H9 (cell line): ENCODE measurements around the gene RIBC2. TPM values are rescaled to one million over a fixed set of nuclear protein-coding genes. Genes with fewer than 3 reads are reported as not detected.
"Not testable (repeated sequence)": the region's sequence is repeated elsewhere in the genome, so short reads cannot be mapped to it uniquely, and the experiment has no call there.

Experiments used
- DNase-seq: peaks from one replicate; pipeline ENCODE4 v3.0.0-alpha.2; 2017
- H2AFZ ChIP-seq: one replicate; pipeline ENCODE4 v1.6.1; 2013; ENCODE audit warnings: mild to moderate bottlenecking, low read length, control low read depth, moderate library complexity
- H2AK5ac ChIP-seq: 2 replicates; pipeline ENCODE4 v1.6.1; 2013; ENCODE audit warnings: low read length, control low read depth, mixed read lengths; ENCODE audit not compliant: insufficient read length
- H2BK120ac ChIP-seq: one replicate; pipeline ENCODE4 v1.6.1; 2013; ENCODE audit warnings: low read depth, mild to moderate bottlenecking, low read length, control low read depth, inconsistent platforms; ENCODE audit not compliant: poor library complexity, severe bottlenecking
- H2BK12ac ChIP-seq: 2 replicates; pipeline ENCODE4 v1.6.1; 2013; ENCODE audit warnings: low read length, control low read depth, mixed read lengths, low read depth; ENCODE audit not compliant: insufficient read length
- H2BK15ac ChIP-seq: 2 replicates; pipeline ENCODE4 v1.6.1; 2013; ENCODE audit warnings: low read depth, low read length, control low read depth
- H2BK20ac ChIP-seq: one replicate; pipeline ENCODE4 v1.6.1; 2013; ENCODE audit warnings: low read depth, mild to moderate bottlenecking, low read length, control low read depth, inconsistent platforms; ENCODE audit not compliant: poor library complexity, severe bottlenecking
- H2BK5ac ChIP-seq: 2 replicates; pipeline ENCODE4 v1.6.1; 2013; ENCODE audit warnings: low read length, control low read depth, mixed read lengths; ENCODE audit not compliant: insufficient read length
- H3K14ac ChIP-seq: 2 replicates; pipeline ENCODE4 v1.6.1; 2013; ENCODE audit warnings: low read length, control low read depth; ENCODE audit not compliant: insufficient read depth
- H3K18ac ChIP-seq: 2 replicates; pipeline ENCODE4 v1.6.1; 2013; ENCODE audit warnings: low read depth, mild to moderate bottlenecking, mixed read lengths, low read length, control low read depth; ENCODE audit not compliant: insufficient read length
- H3K23ac ChIP-seq: 2 replicates; pipeline ENCODE4 v1.6.1; 2013; ENCODE audit warnings: low read length, control low read depth, mixed read lengths, low read depth; ENCODE audit not compliant: insufficient read length
- H3K23me2 ChIP-seq: 2 replicates; pipeline ENCODE4 v1.6.1; 2013; ENCODE audit warnings: low read depth, mild to moderate bottlenecking, mixed read lengths, low read length, control low read depth; ENCODE audit not compliant: insufficient read length, poor library complexity, severe bottlenecking
- H3K27ac ChIP-seq: 2 replicates; pipeline ENCODE4 v1.5.1; 2013; ENCODE audit warnings: low read length, control low read depth, mixed read lengths, low read depth; ENCODE audit not compliant: insufficient read length
- H3K27me3 ChIP-seq: 2 replicates; pipeline ENCODE4 v1.6.1; 2013; ENCODE audit warnings: low read length, control low read depth, inconsistent platforms; ENCODE audit not compliant: insufficient read depth
- H3K4ac ChIP-seq: 2 replicates; pipeline ENCODE4 v1.6.1; 2013; ENCODE audit warnings: low read depth, mild to moderate bottlenecking, control low read depth, inconsistent platforms, low read length, moderate library complexity
- H3K4me1 ChIP-seq: 2 replicates; pipeline ENCODE4 v1.6.1; 2013; ENCODE audit warnings: low read length, control low read depth, inconsistent platforms; ENCODE audit not compliant: insufficient read depth
- H3K4me2 ChIP-seq: 2 replicates; pipeline ENCODE4 v1.6.1; 2013; ENCODE audit warnings: low read length, control low read depth, mixed read lengths; ENCODE audit not compliant: insufficient read length, insufficient read depth
- H3K56ac ChIP-seq: 2 replicates; pipeline ENCODE4 v1.6.1; 2013; ENCODE audit warnings: low read depth, mild to moderate bottlenecking, mixed read lengths, low read length, control low read depth; ENCODE audit not compliant: insufficient read length
- H3K79me1 ChIP-seq: 2 replicates; pipeline ENCODE4 v1.6.1; 2013; ENCODE audit warnings: low read depth, mild to moderate bottlenecking, moderate library complexity, low read length, control low read depth, inconsistent platforms; ENCODE audit not compliant: insufficient read depth, poor library complexity, severe bottlenecking
- H3K79me2 ChIP-seq: 2 replicates; pipeline ENCODE4 v1.6.1; 2013; ENCODE audit warnings: low read length, control low read depth, inconsistent platforms; ENCODE audit not compliant: insufficient read depth
- H3K9ac ChIP-seq: 2 replicates; pipeline ENCODE4 v1.6.1; 2013; ENCODE audit warnings: low read length, control low read depth, mixed read lengths; ENCODE audit not compliant: insufficient read length; ENCODE audit errors: extremely low read depth
- H3K9me3 ChIP-seq: one replicate; pipeline ENCODE4 v1.6.1; 2013; ENCODE audit warnings: low read depth, low read length, inconsistent platforms; ENCODE audit not compliant: control insufficient read depth
- H3T11ph ChIP-seq: one replicate; pipeline ENCODE4 v1.6.1; 2013; ENCODE audit warnings: mild to moderate bottlenecking, low read length, control low read depth, inconsistent platforms
- H4K20me1 ChIP-seq: one replicate; pipeline ENCODE4 v1.6.1; 2013; ENCODE audit not compliant: control insufficient read depth, insufficient read length, insufficient read depth
- H4K5ac ChIP-seq: 2 replicates; pipeline ENCODE4 v1.6.1; 2013; ENCODE audit warnings: low read depth, mild to moderate bottlenecking, mixed read lengths, low read length, control low read depth; ENCODE audit not compliant: insufficient read length
- H4K8ac ChIP-seq: replicated peaks from 2 replicates; pipeline ENCODE4 v1.6.1; 2013; ENCODE audit warnings: low read length, control low read depth, mixed read lengths, low read depth; ENCODE audit not compliant: insufficient read length
- H4K91ac ChIP-seq: 2 replicates; pipeline ENCODE4 v1.6.1; 2013; ENCODE audit warnings: low read depth, mild to moderate bottlenecking, moderate library complexity, mixed read lengths, low read length, control low read depth; ENCODE audit not compliant: insufficient read length
- H3K27ac Mint-ChIP-seq, 3 experiments: 2 replicates in 2 of 3; 3 replicates in 1 of 3; pipeline ENCODE4 v1.8.0; 2020 to 2021; ENCODE audit warnings: mixed read lengths in 3 of 3, mild to moderate bottlenecking in 1 of 3, moderate library complexity in 1 of 3
- H3K27me3 Mint-ChIP-seq: 2 replicates; pipeline ENCODE4 v1.8.0; 2021; ENCODE audit warnings: low read depth, mild to moderate bottlenecking, moderate library complexity, mixed read lengths
- H3K36me3 Mint-ChIP-seq, 3 experiments: 2 replicates in 2 of 3; 3 replicates in 1 of 3; pipeline ENCODE4 v1.8.0; 2020 to 2021; ENCODE audit warnings: low read depth in 3 of 3, mixed read lengths in 3 of 3; ENCODE audit not compliant: insufficient read depth in 1 of 3
- H3K4me1 Mint-ChIP-seq, 2 experiments: 2 replicates each; pipeline ENCODE4 v1.8.0; 2020; ENCODE audit warnings: mixed read lengths in 2 of 2
- H3K4me3 Mint-ChIP-seq, 2 experiments: 2 replicates in 1 of 2; 3 replicates in 1 of 2; pipeline ENCODE4 v1.8.0; 2020 to 2021; ENCODE audit warnings: mild to moderate bottlenecking in 2 of 2, mixed read lengths in 2 of 2, moderate library complexity in 1 of 2
- H3K9me3 Mint-ChIP-seq, 2 experiments: 2 replicates in 1 of 2; 3 replicates in 1 of 2; pipeline ENCODE4 v1.8.0; 2020; ENCODE audit warnings: mild to moderate bottlenecking in 2 of 2, mixed read lengths in 2 of 2, moderate library complexity in 1 of 2
- CTCF ChIP-seq: fragments of 200-600 bp; sonication (generic); conservative IDR thresholded peaks from 3 replicates; pipeline ENCODE4 v1.8.0; 2021; ENCODE audit warnings: antibody characterized with exemption, mild to moderate bottlenecking
- WGBS: extraction: QIAGEN DNeasy Blood & Tissue Kit; methylation state at CpG from one replicate; pipeline ENCODE4 v1.1.7; 2013; ENCODE audit warnings: missing lambda C conversion rate, low lambda C conversion rate, mixed read lengths; ENCODE audit not compliant: insufficient read length; ENCODE audit errors: extremely low coverage; 5-methylcytosine and 5-hydroxymethylcytosine counted together
- total RNA-seq: library from RNA; stranded (reverse); gene quantifications from 2 replicates; pipeline ENCODE4 v1.2.1, GENCODE V29; 2021

The RIBC2 gene
- total RNA-seq, 1 experiment from 2014 or later, result 4.1 TPM

- no peak overlapping the region for H2AK5ac ChIP-seq
- H3K27me3 Mint-ChIP-seq, result peaks cover 3% of the 10 kb centered on the region
- H2AFZ ChIP-seq, result no peak overlapping the region
- no peak overlapping the region for H3K23ac ChIP-seq
- no peak overlapping the region for H3K4me3 Mint-ChIP-seq
- H3T11ph ChIP-seq, result no peak overlapping the region
- no peaks in the 10 kb centered on the region for H3K79me2 ChIP-seq
- H3K9me3 Mint-ChIP-seq, result no peaks in the 10 kb centered on the region; a peak in 1 of 5 replicates
- H3K4me2 ChIP-seq, result no peak overlapping the region
- H3K4ac ChIP-seq, result no peak overlapping the region
- H3K9me3 ChIP-seq, result no peaks in the 10 kb centered on the region
- no peak overlapping the region for H3K27ac Mint-ChIP-seq
- no peak overlapping the region for H3K14ac ChIP-seq
- no peak overlapping the region for H4K8ac ChIP-seq
- H2BK12ac ChIP-seq, result no peak overlapping the region
- no peak for DNase-seq
- H2BK20ac ChIP-seq, result no peak overlapping the region
- peaks cover 3% of the 10 kb centered on the region for H4K20me1 ChIP-seq
- no peaks in the 10 kb centered on the region for H3K79me1 ChIP-seq
- H2BK5ac ChIP-seq, result no peak overlapping the region
- 0 out of 2 replicates have a peak, but pooled peaks cover 2% of the 10 kb centered on the region for H3K4me1 ChIP-seq
- H2BK15ac ChIP-seq, result no peak overlapping the region
- no peak overlapping the region for H3K56ac ChIP-seq
- H4K91ac ChIP-seq, result no peak overlapping the region
- no peak overlapping the region for H3K27ac ChIP-seq
- no peak overlapping the region for H3K9ac ChIP-seq
- TF ChIP-seq CTCF, result no peak
- no peak overlapping the region for H2BK120ac ChIP-seq
- H3K4me1 Mint-ChIP-seq, result peaks cover 1 to 11% of the 10 kb centered on the region in 2 experiments
- H3K23me2 ChIP-seq, result peaks cover 1% of the 10 kb centered on the region
- no peaks in the 10 kb centered on the region for H3K27me3 ChIP-seq
- no peak overlapping the region for H3K18ac ChIP-seq
- no CpG with 5 or more reads among the region's 5 CpGs for WGBS
- no peaks in the 10 kb centered on the region for H3K36me3 Mint-ChIP-seq
- H4K5ac ChIP-seq, result no peak overlapping the region
These were observed 32.7 kb downstream of the RIBC2 start for GRCh38 chr22:45446216-45446615.

- H3T11ph ChIP-seq, H3K79me1 ChIP-seq, H2BK12ac ChIP-seq, H4K5ac ChIP-seq, H3K56ac ChIP-seq, H3K23ac ChIP-seq, H2BK5ac ChIP-seq, H3K27ac ChIP-seq, H3K9me3 ChIP-seq, H3K4me1 Mint-ChIP-seq, H4K91ac ChIP-seq, H3K14ac ChIP-seq, H3K9ac ChIP-seq, H4K8ac ChIP-seq, H2AFZ ChIP-seq, H3K18ac ChIP-seq, H4K20me1 ChIP-seq, H3K27me3 ChIP-seq, H3K79me2 ChIP-seq, H3K36me3 Mint-ChIP-seq, H3K27me3 Mint-ChIP-seq, H3K23me2 ChIP-seq, H3K27ac Mint-ChIP-seq, H3K4ac ChIP-seq, H2BK120ac ChIP-seq, H3K9me3 Mint-ChIP-seq, H3K4me3 Mint-ChIP-seq, H3K4me1 ChIP-seq, H2BK20ac ChIP-seq, DNase-seq, H2AK5ac ChIP-seq, H2BK15ac ChIP-seq, H3K4me2 ChIP-seq: not testable (repeated sequence)
- WGBS, result no CpG with 5 or more reads among the region's 4 CpGs
These were observed 34.1 kb downstream of the RIBC2 start for GRCh38 chr22:45447596-45447995.
